NCI-H2171 (cell line): ENCODE measurements around the gene PIGN.

Experiments
- DNase-seq: peaks from one replicate; lab custom pipeline; 2025; lab: John Stamatoyannopoulos, UW

The PIGN gene, protein sequence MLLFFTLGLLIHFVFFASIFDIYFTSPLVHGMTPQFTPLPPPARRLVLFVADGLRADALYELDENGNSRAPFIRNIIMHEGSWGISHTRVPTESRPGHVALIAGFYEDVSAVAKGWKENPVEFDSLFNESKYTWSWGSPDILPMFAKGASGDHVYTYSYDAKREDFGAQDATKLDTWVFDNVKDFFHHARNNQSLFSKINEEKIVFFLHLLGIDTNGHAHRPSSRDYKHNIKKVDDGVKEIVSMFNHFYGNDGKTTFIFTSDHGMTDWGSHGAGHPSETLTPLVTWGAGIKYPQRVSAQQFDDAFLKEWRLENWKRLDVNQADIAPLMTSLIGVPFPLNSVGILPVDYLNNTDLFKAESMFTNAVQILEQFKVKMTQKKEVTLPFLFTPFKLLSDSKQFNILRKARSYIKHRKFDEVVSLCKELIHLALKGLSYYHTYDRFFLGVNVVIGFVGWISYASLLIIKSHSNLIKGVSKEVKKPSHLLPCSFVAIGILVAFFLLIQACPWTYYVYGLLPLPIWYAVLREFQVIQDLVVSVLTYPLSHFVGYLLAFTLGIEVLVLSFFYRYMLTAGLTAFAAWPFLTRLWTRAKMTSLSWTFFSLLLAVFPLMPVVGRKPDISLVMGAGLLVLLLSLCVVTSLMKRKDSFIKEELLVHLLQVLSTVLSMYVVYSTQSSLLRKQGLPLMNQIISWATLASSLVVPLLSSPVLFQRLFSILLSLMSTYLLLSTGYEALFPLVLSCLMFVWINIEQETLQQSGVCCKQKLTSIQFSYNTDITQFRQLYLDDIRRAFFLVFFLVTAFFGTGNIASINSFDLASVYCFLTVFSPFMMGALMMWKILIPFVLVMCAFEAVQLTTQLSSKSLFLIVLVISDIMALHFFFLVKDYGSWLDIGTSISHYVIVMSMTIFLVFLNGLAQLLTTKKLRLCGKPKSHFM

GRCh38 chr18:62186774-62187542, at the start of gene PIGN, which contains the start of gene RELCH:
PIGN (minus strand) TSS chr18:62187056; CDS start chr18:62161353, 25,703 bp downstream.
RELCH (plus strand) TSS chr18:62187255; CDS start chr18:62187506, 251 bp downstream.
- DNase-seq, result peak; percentile 98

DNA sequence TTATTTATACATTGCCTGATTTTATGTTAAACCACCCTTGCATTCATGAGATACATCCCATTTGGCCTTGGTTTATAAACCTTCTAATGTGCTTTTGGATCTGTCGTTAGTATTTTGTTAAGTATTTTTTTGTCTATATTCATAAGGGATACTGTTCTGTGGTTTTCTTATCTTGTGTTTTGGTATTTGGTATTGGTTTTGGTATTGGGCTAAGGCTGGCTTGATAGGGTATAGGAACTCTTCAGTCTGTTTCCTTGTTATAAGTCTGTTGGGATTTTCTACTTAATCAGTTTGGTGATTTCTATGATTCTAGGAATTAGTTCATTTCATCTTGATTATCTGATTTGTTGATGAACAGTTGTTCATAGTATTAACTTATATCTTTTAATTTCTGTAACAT, 49.4 kb upstream of the PIGN start:
- no peak for DNase-seq

DNA sequence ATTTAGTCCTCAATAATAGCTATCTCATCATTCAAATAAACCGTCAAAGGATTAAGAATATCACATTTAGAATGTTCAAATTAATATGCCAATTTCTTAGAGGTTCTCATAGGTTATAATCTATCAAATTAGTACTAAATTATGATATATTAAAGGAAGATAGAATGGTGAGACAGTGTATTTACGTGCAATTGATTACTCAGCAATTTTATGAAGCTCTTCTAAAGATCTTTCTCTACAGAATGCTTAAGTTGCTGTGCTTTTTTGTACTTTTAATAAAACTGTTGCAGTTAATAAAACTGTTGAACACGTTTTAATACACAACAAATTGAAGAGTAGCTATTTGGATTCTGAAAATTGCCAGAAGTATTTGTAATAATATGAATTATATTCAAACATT, 39.2 kb upstream of the PIGN start:
- no peak for DNase-seq

- DNase-seq, result no peak
Measured at GRCh38 chr18:62224229-62224628, 37.4 kb upstream of the PIGN start.

DNA sequence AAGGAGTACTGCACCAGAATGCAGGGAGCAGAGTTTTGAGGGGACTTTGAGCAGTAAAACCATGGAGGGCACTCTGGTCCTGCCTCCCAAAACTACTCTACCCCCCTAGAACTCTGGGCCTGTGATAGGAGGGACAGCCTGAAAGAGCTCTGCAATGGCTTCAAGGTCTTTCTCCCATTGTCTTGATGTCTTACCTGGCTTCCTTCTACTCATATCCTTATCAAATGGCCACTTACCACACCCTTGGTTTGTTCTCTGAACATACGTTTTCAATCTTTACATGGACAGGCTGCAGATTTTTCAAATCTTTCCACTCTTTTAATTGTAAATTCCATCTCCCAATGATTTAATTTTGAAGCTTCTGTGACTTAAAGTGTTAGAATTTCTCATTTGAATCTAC, 27.9 kb upstream of the PIGN start:
- no peak for DNase-seq

GRCh38 chr18:62211325-62211828, 24.5 kb upstream of the PIGN start:
- no peak for DNase-seq

GRCh38 chr18:62210138-62210537, 23.3 kb upstream of the PIGN start:
- DNase-seq, result no peak

- no peak for DNase-seq
Measured at GRCh38 chr18:62209046-62209445, 22.2 kb upstream of the PIGN start.

- no peak for DNase-seq
Measured at GRCh38 chr18:62206593-62206992, 19.7 kb upstream of the PIGN start.

- no peak for DNase-seq
Measured at GRCh38 chr18:62205824-62206223, 19.0 kb upstream of the PIGN start.

GRCh38 chr18:62201870-62202269, 15.0 kb upstream of the PIGN start:
- no peak for DNase-seq

GRCh38 chr18:62200121-62200914, 13.5 kb upstream of the PIGN start:
- no peak for DNase-seq

GRCh38 chr18:62199629-62200028, 12.8 kb upstream of the PIGN start:
- no peak for DNase-seq

GRCh38 chr18:62198259-62198658, 11.4 kb upstream of the PIGN start:
- no peak for DNase-seq

DNA sequence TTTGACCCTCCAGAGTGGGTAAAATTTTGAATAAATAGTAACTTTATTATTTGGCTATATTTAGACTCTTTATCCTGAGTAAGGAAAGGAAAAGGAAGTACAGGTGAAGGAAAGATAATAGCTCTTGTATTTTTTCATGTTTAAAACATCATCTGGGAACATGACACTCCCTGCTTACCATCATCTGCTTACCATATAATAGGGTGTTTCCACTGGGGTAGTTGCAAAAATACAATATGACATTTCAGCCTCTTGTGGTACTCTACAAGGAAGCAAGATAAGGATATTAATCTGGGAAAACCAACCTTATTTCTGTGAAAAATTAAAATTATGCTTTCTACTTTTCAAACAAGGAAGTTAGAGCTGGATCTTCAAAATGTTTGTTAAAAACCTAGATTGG, 10.1 kb upstream of the PIGN start:
- no peak for DNase-seq

- DNase-seq, result no peak
Measured at GRCh38 chr18:62196079-62196478, 9.2 kb upstream of the PIGN start.

DNA sequence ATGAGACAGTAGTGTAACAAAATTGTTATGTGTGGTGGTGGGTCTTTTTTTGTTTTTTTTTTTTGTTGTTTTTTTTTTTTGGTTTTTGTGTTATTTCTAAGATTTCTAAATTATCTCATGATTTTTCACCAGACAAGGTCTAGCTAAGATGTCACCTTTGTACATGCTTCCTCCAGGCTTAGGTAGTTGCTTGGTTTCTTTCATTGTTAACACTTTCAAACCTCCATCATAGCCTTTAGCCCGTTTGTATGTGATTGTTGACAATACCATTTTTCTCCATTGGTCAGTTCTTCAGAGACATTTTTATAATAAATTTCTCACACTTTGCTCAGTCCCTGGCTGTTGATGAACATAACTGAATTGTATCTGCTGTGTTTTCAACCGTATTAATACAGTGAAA, 2.4 kb upstream of the PIGN start:
- no peak for DNase-seq

DNA sequence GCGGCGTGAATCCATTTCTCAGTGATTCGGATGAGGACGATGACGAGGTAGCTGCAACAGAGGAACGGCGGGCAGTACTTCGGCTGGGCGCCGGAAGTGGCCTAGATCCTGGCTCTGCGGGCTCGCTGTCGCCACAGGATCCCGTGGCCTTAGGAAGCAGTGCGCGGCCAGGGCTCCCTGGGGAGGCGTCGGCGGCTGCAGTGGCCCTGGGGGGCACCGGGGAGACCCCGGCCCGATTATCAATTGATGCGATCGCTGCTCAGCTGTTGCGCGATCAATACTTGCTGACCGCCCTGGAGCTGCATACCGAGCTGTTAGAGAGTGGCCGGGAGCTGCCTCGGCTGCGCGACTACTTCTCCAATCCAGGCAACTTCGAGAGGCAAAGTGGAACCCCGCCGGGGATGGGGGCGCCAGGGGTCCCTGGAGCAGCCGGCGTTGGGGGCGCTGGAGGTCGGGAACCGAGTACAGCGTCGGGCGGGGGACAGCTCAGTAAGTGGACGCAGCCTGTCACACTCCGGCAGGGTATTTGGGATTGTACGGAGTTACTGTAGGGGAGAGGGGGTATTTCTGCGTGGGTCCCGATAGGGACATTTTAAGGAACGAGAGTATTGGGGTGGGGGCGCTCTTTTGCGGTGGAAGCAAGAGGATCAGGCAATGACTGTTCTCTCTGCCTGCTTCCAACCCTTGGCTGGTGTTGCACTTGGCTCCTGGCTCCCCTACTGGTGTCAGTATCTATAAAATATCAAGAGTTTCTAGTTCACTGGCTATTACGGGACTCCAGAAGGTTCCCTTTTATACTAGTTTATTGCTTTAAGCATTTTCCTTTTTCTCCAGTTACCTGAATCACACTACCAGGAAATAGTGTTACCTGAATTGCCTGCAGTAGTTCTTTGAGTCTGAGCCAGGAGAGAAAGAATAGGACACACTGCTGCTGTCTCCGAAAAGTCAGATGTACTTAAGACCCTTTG, 971 bp upstream of the PIGN start:
- peak; percentile 1 for DNase-seq

GRCh38 chr18:62186499-62186773, 420 bp downstream of the PIGN start:
- peak; percentile 40 for DNase-seq

- no peak for DNase-seq
Measured at GRCh38 chr18:62183578-62184195, 3.2 kb downstream of the PIGN start.
